Activated gamma-delta T cell (primary cell): ENCODE data around the gene TM9SF1.

ENCODE experiments used
- DNase-seq: peaks from one replicate; lab custom pipeline; 2025; lab: John Stamatoyannopoulos, UW
- total RNA-seq, 2 donors: gene quantifications; one replicate each; lab custom pipeline; 2026; lab: John Stamatoyannopoulos, UW

The TM9SF1 gene, protein sequence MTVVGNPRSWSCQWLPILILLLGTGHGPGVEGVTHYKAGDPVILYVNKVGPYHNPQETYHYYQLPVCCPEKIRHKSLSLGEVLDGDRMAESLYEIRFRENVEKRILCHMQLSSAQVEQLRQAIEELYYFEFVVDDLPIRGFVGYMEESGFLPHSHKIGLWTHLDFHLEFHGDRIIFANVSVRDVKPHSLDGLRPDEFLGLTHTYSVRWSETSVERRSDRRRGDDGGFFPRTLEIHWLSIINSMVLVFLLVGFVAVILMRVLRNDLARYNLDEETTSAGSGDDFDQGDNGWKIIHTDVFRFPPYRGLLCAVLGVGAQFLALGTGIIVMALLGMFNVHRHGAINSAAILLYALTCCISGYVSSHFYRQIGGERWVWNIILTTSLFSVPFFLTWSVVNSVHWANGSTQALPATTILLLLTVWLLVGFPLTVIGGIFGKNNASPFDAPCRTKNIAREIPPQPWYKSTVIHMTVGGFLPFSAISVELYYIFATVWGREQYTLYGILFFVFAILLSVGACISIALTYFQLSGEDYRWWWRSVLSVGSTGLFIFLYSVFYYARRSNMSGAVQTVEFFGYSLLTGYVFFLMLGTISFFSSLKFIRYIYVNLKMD
- 4.6 to 6.4 reads per million in 2 donors for total RNA-seq

DNA sequence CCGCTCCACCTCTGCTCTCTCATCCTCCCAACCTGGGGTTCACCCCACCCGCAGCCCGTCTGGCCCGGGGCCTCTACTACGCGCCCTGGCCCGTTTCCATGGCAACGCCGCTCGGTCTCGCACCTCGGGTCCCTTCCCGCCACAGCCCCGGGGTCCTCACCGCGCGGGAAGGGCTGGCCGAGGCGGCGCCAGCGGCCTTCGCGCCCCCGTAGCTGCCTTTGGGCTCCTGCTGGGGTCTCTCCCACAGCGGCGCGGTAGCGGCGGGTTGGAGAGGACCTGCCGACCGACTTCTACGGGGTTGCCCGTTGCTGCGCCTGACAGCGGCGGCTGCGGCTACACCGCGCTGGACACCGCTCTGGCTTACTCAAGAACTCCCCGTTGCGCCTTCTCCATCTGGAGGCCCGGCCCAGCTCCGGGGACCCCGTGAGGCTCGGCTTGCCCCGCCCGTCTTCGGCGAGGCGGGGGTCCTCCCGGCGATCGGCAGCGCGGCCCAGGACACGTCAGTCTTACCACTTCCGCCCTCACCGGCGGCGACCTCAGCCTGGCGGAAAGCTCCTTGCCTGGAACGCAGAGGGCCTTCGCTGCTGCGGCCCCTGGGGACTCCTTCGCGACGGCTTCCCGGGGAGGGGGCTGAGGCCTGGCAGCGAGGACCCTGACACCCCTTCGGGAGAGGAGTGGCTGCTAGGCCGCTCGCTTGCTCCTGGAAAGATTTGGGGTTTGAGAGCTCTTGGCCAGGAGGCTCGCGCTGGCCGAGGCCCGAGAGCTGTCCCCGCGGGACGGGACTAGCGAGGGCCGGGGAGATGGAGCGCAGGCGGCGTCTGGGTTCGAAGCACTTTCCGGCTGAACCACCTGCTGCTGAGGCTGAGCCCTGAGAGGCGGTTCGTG, at the start of gene TM9SF1:
TM9SF1 (minus strand) TSS at position 256 of the 885 bp plus-strand sequence. CDS start 422 bp downstream, outside the sequence.
- DNase-seq = peak; percentile 93

DNA sequence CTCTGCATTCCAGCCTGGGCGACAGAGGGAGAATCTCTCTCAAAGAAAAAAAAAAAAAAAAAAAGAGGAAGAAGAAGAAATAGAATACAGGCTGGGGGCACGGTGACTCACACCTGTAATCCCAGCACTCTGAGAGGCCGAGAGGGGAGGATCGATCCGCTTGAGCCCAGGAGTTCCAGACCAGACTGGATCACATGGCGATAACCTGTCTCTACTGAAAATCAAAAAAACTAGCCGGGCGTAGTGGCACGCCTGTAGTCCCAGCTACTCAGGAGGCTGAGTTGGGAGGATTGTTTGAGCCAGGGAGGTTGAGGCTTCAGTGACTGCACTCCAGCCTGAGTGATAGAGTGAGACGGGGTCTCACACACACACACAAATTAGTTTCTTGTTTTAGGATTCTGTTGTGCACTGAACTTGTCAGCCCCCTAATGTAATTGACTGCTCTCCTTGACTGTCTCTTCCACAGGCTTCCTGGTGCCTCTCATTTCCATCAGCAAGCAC, 48.1 kb upstream of the TM9SF1 start:
- DNase-seq = no peak

DNA sequence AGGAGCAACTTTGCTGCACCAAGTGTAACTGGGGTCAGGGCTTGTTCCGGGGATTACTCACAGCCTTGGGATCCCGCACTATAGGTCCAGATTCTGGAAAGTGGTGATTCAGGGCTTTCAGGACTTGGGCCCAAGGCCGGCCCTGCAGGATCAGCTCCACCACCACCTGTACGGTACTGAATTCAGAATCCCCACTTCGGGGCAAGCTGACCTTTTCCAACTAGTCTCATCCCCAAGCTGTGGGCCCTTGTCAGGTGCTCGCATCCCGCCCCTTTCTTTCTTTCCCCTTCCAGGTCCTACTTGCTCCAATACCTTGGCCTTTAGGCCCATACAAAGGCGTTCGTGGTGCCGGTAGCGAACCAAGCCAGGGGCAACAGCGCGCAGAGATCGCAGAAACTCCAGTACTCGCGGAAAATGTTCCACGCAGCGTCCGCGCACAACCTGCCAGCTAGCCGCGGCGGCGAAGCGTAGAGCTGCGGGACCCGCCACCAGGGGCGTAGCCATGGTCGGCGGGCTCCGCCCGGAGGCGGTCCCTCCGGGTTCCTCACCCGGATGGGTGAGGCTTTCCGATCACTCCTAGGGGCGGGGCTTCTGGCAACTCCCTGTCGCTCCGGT, 46.7 kb upstream of the TM9SF1 start:
- peak; percentile 75 for DNase-seq

- DNase-seq = no peak
Measured at GRCh38 chr14:24240110-24240918, 45.1 kb upstream of the TM9SF1 start.

DNA sequence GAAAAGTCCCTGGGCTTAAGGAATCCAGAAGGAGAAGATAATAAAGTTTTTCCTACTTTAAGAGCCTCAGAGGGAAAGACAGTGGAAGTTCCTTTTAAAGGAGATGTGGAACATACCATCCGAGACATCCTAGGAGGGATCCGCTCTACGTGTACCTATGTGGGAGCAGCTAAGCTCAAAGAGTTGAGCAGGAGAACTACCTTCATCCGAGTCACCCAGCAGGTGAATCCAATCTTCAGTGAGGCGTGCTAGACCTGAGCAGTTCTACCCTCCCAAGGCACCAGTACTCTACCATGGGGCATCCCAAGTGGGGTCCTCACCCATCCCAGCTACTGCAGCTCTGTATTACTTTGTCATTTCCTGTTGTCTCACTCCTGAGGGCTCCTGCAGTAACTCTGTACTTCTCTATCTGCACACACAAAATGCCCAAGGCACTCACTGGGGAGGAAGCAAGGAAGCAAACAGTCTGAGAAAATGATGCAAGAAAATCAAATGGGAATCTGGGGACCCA, 43.3 kb upstream of the TM9SF1 start:
- DNase-seq = no peak

DNA sequence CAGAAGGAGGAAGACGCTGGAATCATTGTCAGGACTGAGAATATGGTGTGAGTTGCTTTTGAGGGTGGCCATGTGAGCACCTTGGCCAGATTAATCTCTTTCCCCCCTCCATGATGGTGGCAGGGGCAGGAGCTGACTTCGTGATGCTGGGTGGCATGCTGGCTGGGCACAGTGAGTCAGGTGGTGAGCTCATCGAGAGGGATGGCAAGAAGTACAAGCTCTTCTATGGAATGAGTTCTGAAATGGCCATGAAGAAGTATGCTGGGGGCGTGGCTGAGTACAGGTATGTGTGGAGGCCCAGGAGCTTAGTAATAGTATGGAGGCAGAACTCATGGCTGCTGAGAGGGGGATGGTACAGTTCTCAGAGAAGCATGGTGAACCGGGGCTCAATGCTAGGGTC, 42.9 kb upstream of the TM9SF1 start:
- DNase-seq = no peak

- no peak for DNase-seq
Measured at GRCh38 chr14:24237463-24237955, 42.3 kb upstream of the TM9SF1 start.

DNA sequence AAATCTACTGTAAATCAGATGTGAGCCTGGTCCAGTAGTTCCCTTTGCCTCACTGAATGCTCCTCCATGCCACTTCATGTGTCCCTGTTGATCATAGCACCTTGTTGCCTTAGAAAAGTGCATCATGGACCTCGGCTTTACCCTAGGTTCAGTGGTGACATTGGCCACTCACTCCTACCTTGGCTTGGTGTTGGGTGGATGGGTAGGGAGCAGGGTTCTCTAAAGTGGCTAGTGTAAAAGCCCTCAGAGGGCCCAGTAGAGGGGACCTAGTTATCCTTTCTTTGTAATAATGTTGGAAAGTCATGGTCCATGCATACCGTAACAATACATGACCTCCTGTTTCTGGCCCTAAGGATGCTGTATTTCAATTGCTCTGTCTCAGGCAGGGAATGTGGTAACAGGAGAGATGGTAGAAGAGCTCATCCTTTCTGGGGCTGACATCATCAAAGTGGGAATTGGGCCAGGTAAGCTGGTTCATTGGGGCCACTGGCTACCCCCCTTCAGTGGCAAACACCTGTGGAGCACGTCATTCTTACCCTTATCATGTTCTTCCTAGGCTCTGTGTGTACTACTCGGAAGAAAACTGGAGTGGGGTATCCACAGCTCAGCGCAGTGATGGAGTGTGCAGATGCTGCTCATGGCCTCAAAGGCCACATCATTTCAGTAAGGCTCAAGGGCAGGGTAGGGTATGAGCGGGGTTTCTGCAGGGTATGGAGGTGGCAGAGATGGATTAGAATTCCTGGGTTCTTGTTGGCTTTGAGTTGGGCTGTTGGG, 41.6 kb upstream of the TM9SF1 start:
- DNase-seq = no peak

DNA sequence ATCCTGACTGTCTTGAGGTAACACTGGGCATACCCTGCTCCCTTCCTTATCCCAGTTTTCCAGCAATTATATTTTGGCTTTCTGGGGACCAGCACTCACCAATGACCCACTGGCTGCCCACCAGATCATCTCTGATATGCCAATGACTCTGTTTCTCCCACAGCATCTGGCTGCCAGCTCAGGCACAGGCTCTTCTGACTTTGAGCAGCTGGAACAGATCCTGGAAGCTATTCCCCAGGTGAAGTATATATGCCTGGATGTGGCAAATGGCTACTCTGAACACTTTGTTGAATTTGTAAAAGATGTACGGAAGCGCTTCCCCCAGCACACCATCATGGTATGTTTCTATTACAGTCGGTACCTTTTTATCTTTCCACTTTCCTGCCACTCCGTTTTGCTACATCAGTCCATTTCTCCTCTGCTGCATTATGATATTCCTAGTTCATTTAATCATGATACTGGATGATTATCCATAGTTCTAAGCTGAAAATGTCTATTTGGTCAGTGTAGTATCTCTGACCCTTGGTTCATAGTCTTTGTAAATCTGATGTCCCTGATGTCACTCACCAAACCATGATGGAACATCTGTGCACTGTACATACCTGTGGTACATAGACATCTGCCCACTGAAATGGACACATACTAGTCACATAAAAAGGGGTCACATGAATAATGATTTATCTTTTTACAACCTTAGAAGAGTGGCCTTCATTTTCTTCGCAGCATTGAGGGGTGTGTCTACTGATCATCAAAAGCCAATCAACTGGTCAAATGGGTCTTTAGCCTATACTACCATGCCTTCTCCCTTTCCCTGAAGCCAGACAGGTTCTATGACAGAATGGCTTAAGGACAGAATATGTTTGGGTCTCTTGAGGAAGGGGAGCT, 40.8 kb upstream of the TM9SF1 start:
- no peak for DNase-seq

- no peak for DNase-seq
Measured at GRCh38 chr14:24234095-24235005, 39.1 kb upstream of the TM9SF1 start.

DNA sequence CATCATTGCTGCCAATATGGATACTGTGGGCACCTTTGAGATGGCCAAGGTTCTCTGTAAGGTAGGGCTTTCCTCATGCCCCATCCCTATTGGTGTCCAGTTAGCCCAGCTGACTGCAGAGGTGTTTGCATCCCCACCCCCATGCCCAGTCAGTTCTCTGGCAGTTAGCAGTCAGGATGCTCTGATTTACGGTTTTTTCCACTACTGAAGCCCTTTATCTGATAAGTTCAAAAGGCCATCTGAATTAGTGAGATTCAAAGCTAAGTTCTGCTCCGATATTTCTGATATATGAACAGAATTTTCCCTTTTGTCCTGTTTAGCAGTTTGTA, 38.3 kb upstream of the TM9SF1 start:
- DNase-seq = no peak

DNA sequence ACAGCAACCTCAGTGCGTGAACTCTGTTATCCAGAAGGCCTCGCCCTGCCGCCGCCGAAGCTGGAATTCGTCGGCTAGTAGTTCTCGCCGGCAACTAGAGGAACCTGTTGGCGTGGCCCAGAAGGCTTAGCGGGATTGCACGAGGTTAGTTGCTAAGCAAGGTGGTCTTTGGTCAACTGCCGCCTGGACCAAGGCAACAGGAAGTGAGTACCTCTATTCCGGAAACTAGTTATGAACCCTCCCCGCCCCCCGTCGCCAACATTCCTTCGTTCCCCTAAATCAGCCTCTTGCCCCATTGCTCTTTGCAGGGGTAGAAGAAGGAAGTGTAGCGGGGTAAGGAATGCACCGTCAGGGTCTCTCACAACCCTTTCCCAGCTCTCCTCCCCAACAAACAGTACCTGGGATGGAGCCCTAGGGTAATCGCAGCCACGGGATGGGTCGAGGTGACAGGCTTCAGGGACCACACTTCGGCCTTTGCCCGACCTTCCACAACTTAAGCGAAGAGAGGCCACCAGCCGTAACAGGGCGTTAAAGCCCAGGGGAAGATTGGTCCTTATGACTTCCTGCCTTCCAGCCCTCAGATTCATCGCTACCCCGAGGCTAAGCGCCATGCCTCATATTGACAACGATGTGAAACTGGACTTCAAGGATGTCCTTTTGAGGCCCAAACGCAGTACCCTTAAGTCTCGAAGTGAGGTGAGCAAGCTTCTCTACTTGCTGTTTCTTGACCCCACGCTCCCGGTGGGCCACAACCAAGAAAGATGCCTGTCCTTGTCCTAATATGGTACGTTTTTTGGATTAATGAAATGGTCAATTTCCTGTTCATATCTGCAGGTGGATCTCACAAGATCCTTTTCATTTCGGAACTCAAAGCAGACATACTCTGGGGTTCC, 37.6 kb upstream of the TM9SF1 start, which contains the start of gene GMPR2:
GMPR2 (plus strand) TSS at position 285 of the 893 bp plus-strand sequence; CDS start at position 610, 325 bp downstream.
- no peak for DNase-seq

DNA sequence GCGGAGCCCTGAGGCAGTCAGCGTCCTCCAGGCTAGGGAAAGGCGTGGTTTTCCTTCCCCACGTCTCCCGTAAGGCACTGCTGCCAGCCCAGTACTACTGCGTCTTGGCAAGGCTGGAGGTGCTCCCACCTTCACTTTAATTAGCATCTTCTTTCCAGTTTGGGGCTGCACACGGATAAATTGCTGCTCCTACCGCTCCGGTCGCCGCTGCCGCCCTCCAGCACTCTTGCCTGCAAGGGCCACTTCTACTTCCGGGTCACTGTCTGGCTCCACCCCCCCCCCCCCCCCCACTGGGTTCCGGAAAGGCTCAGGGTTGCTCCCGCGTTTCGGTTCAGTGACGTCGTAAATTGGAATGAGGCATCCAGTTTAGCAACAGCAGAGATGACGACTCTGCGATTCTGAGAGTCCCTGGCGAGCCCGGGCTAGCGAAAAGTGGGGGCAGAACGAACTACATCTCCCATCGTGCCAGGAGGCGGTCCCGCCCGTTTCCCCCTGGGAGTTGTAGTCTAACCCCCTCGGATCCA, 36.9 kb upstream of the TM9SF1 start, which contains the start of gene NEDD8:
NEDD8 (minus strand) TSS at position 247 of the 524 bp plus-strand sequence; CDS start at position 147, 100 bp downstream.
- peak; percentile 50 for DNase-seq

GRCh38 chr14:24231263-24232120, 36.3 kb upstream of the TM9SF1 start:
- no peak for DNase-seq

DNA sequence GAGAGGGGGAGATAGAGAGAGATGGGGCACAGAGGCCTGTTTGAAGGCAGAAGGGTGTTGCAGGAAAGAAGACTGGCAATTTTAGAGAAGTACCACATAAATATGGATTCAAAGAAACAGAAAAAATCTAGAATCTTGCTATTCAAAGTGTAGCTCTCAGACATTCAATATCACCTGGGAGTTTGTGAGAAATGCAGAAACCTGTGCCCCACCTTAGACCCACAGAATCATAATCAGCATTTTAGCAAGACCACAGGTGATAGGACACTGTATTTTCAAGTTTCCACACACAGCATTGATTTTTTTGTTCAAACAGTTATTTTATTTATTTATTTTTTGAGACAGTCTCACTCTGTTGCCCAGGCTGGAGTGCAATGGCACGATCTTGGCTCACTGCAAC, 33.7 kb upstream of the TM9SF1 start:
- no peak for DNase-seq
